HG02973 (cell line): ENCODE measurements around the gene DDN.
A peak's percentile ranks its signal among the peaks of the same experiment; 100 is the strongest.

Experiments used
- ATAC-seq: cut with Tn5 transposase; IDR thresholded peaks from one replicate; pipeline ENCODE4 v1.9.1; 2021; ENCODE audit warnings: moderate library complexity; ENCODE audit not compliant: unreplicated experiment

DDN gene

DNA sequence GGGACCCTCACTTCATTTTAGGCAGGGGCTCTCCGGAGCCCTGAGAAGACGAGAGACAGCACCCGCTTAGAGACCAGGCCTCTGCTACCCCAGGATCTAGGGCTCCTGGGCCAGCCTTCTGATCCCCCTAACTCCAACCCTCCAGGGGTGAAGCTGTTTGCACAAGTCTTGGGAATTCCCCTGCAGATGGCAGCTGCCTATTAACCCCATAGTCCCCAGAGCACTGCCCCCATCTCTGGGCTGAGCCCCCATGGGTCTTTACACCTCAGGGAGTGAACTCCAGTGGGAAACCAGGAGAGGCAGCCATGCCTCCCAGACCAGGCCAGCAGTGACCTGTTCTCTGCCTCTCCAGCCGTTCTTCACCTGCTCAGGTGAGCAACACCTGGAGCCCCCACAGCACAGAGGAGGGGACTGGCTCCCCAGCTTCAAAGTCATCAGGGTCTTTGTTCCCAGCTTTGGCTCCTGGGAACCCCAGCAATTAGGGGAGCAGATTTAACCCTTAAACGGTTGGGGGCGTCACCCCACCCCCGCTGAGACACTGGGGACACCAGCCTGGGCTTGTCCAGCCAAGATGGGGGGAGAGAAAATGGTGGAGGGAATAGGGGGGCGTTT, 29.9 kb downstream of the DDN start:
- no peak for ATAC-seq

- ATAC-seq = no peak
Measured at GRCh38 chr12:48968467-48968866, 30.7 kb downstream of the DDN start.

DNA sequence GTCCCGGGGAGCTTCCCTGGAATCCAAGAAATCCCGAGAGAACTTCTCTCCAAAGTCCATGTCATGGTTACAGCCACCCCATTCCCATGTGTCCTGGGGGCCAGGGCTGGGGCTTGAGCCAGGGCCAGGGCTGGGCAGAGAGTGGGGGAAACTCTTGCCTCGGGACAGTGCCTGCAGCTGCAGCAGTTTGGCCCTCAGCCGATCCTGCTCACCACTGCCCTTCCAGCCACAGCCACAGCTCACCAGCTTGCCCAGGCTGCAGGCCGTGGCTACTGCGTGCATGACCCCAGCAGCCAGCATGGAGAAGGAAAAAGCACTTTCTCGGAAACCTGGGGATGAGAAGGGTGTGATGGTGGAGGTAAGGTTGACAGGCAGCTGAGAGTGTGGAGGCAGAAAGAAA, 31.2 kb downstream of the DDN start:
- ATAC-seq = no peak

- ATAC-seq = no peak
Measured at GRCh38 chr12:48966177-48966895, 32.8 kb downstream of the DDN start.

DNA sequence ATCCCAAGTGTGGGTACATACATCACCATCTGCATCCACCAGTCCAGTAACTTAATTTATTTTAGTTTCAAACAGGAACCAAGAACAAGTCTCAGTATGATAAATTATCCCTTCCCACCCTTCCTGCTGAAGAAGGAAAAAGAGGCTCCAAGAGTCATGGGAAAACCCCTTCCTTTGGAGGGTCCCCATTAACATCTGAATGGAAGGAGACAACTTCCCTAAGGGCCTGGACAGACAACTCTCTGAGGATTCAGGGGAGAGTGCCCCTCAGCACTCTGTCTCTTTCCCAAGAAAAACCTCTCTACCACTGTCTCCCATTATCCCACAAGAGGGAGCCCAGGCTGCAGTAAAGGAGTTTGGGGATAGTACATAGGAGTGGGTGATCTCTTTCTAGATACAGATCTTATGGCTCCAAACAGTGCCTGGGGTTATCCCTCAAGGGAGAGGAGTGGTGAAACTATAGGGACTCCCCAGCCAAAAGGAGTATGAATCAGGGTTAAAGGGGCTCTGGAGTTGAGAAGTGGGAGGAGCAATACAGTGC, 33.8 kb downstream of the DDN start:
- no peak for ATAC-seq

DNA sequence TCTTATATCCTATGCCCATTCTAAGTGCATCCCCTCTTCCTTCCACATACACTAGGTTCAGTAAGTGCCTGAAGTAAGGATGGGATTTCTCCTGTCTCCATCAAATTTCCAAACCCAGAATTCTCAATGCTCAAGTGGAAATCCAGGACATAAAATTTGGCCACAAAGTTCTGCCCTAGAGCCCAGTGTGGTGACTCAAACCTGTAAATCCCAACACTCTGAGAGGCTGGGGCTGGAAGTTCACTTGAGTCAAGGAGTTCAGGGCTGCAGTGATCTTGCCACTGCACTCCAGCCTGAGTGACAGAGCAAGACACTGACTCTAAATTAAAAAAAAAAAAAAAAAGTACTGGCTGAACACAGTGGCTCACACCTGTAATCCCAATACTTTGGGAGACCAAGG, 37.4 kb downstream of the DDN start:
- no peak for ATAC-seq

DNA sequence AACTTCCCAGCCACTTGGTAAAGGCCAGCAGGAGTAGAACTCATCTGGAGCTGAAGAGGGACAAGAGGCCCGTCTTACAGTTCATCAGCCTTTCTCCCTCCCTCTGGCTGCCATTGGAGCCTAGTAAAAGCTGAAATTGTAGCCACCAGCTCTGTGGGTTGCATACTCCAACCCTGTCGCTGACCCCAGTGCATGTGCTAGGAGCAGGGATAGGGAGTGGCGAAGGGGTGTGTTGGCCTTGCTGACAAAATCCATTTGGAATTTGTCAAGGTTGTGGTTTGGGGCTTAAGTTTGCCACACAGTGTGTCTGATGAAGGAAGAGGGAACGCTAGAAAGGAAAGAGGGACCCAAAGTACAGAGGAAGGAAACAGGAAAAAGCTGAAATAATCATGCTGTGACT, 37.8 kb downstream of the DDN start:
- no peak for ATAC-seq

DNA sequence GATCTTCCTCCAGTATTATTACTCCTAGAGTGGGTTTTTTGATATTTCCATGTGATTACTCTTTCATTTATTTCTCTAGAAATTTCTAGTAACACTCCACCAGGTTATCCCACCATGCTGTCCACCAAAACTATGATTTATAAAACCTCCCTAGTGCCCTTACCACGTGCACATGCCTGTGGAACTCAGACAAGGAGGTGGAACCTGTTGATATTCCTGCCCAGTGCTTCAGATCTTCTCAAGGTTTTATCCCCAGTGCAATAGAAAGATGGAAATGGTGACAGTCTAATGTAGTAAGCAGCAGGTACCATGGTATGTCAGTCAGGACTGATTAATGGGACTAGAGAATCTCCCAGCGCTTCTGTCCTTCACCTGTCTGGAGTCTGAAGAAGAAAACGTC, 38.3 kb downstream of the DDN start:
- ATAC-seq = no peak

DNA sequence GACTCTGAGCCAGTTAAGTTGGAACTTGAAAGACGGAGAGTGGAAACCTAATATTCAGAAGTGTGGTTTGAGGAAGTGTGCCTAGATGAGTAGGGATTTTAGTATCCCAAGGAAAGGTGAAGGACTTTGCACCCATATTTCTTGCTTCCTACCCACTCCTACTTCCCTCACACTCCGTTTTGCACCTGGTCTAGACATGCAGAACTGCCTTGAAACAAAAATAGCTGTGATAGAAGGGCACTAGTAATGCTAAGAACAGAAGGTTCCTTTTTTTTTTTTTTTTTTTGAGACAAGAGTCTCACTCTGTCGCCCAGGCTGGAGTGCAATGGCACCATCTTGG, 41.2 kb downstream of the DDN start:
- no peak for ATAC-seq

DNA sequence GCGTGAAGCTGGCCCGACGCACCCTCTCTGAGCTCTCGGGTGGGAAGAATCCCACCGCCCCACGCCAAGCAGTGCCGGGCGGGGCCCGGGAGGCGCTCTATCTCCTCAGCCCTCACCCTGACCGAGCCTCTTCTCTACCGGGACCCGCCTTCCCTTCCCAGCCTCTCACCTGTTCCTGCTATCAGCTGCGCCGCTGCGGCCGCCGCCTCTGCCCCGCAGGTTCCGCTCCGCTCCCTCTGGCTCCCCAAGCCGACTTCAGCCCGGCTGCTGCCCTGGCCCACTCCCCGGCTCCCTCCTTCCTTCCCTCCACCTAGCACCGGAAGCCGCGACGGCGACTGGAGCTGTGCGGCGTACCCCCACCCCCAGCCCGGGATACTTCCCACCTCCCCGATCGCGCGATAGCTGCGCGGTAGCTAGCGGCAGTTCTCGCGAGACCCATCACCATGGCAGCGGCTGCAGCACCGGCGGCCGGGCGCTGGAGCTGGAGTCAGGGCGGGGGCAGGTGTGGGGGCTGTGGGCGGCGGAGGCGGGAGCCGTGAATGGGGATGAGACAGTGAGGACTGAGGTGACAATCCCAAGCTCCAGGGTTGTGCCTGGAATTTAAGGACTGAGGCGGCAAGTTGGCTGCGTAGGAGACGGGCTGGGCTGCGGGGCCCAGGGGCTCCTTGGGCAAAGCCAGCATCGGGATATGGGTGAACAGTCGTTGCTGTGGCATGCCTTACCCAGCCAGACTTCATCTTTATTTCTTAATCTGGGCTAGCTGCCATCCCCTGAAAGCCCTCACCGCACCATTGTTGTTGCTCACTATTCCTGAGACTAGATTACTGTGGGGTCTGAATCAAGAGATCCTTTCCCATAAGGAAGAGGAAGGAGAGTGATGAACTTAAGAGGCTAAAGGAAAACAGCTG, 41.8 kb downstream of the DDN start, which contains the start of gene ARF3:
ARF3 (minus strand) TSS at position 347 of the 908 bp plus-strand sequence. CDS start 16,392 bp downstream, outside the sequence.
- peak; percentile 80 for ATAC-seq

DNA sequence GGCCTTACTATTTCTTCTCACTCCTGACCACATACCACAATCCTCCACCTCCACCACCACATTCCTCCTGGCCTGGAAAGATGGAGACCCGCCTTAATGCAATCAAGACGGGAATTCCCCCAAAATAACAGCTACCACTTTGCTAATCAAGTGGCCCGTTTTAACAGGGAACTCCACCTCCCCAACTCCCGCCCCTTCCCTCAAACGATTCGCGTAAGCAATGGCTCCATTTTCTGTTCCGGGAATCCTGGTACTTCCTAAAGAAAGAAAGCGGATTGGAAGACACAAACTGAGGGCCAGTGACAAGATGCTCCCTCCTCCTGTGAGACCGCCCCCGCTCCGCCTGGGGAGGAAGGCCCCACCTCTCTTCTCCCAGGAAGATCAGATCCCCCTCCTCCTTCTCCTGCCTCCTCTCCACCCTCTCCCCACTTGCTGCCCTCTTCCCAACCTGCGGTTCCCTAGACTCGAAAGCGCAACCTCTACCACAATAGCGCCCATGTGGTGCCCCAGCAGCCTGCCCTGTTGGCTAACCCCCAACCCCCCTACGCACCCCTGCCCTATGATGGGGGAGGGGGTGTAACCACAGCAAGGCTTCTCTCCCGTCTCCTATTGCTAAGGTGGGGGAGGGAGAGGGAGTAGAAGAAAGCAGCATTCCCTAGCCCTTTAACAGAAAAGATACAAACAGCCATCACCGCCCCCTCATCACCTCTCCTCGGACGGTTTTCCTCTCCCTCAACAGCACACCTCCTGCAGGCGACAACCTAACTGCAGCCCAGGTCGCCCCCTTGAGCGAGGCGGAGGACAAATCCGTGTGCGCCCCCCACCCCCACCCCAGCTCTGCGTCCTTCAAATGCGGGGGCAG, 42.7 kb downstream of the DDN start:
- ATAC-seq = peak; percentile 17

GRCh38 chr12:48954841-48955501, 44.2 kb downstream of the DDN start:
- no peak for ATAC-seq

GRCh38 chr12:48954061-48954460, 45.1 kb downstream of the DDN start:
- no peak for ATAC-seq

- no peak for ATAC-seq
Measured at GRCh38 chr12:48952691-48953090, 46.5 kb downstream of the DDN start.

DNA sequence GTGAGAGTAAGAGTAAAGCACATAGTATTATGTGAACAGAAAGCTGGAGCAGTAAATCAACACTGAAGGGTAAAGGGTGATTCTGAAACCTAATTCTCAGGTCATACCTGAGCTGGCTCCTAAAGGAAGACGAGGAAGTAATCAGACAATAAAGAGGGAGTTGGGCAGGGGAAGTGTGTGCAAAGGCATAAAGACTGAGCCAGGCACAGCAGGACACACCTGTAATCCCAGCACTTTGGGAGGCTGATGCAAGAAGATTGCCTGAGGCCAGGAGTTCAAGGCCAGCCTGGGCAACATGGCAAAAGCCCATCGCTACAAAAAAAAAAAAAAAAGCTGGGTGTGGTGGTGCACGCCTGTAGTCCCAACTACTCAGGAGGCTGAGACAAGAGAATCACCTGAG, 51.4 kb downstream of the DDN start:
- ATAC-seq = no peak

DNA sequence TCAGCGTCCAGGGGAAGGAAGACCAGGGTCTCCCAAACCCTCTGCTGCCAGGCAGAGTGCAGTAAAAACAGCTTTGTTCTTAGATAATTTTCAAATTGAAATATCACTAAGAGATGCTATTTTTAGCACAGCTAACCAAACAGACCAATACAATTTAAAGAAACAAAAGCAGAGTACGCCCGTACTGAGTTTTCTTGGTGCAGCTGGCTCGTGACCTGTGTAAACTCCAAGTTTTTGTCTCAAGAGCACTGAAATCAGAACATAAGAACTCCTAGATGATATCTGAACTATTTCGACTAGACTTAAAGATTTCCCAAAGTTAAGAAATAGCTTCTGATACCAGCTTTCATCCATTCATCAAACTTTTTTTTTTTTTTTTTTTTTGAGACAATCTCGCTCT, 52.2 kb downstream of the DDN start:
- no peak for ATAC-seq

DNA sequence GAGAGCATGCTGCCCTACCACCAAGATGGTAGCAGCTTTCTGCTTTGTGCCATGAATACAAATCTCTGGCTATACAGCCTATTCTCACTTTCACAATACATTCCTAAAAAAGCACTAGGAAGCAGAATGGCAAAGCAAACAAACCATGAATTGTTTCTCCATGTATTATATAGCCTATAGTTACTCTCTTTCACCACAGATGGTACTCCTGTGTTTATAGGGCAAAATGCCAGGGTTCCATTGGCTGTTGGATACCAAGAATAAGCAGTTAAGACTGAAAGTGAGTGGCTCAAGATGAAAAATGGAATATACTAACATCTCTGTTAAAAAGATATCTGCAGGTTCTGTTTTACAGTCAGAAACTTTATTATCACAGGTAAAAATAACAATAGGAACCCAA, 53.0 kb downstream of the DDN start:
- no peak for ATAC-seq
